Stimulated activated CD8-positive, alpha-beta memory T cell treated with anti-CD3 and anti-CD28 coated beads, Interleukin-15, amount 100 ng/mL, for 48 hours (primary cell): Measurements from ENCODE around the gene CR2.
"Not testable (repeated sequence)": the region's sequence is repeated elsewhere in the genome, so short reads cannot be mapped to it uniquely, and the experiment has no call there.

Experiments
- DNase-seq, 2 donors: peaks; one replicate each; pipeline ENCODE4 v3.0.0-alpha.2; 2020; ENCODE audit warnings: low read depth in 2 of 2

Gene CR2

GRCh38 chr1:207504438-207504837 lies 50.3 kb downstream of the CR2 start:
- DNase-seq = no peak

GRCh38 chr1:207510444-207510843 lies 56.3 kb downstream of the CR2 start:
- DNase-seq = no peak

GRCh38 chr1:207514890-207515289 lies 60.8 kb downstream of the CR2 start:
- DNase-seq = no peak

- no peak for DNase-seq
These were observed 62.6 kb downstream of the CR2 start for GRCh38 chr1:207516729-207517128.

DNA sequence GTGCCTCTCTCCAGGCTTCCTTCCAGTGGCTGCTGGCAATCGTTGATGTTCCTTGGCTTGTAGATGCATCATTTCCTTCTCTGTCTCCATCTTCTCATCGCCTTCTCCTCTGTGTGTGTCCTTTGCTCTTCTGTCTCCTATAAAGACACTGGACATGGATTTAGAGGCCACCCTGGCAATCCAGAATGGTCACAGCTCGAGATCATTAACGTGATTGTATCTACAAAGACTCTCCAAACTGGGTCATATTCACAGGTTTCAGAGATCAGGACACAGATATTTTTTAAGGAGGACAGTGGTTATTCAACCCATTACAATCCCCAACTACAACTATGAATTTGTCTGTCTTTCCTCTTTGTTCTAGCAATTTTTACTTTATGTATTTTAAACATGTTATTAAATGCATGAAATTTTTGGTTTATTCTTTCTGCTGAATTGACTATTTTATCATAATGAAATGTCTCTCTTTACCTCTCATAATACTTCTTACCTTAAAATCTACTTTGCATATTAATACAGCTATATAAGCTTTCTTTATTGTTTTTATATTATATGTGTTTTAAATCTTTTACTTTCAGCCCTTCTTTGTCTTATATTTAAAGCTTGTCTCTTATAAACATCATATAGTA lies 64.6 kb downstream of the CR2 start:
- no peak for DNase-seq

- DNase-seq = no peak
These were observed 65.6 kb downstream of the CR2 start for GRCh38 chr1:207519505-207520399.

- DNase-seq = not testable (repeated sequence)
These were observed 66.5 kb downstream of the CR2 start for GRCh38 chr1:207520400-207521345.

DNA sequence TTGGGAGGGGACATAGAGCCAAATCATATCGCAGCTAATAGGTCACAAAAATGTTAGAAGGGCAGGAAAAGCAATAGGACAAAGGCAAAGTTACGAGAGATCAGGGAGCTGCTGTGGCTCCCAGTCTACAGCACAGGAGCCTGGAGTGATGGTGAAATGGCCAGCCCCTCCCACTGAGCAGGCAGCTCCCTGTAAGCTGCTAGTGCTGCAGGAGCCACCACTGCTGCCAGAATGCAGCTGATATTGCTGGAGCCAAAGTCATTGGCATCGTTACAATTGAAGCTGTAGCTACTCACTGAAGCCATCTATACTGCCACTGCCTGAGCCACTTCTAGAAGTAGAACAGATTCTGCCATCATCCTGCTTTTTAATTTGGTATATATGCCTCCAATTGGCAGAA lies 71.1 kb downstream of the CR2 start:
- DNase-seq = not testable (repeated sequence)

GRCh38 chr1:207528401-207528800 lies 74.3 kb downstream of the CR2 start:
- not testable (repeated sequence) for DNase-seq

DNA sequence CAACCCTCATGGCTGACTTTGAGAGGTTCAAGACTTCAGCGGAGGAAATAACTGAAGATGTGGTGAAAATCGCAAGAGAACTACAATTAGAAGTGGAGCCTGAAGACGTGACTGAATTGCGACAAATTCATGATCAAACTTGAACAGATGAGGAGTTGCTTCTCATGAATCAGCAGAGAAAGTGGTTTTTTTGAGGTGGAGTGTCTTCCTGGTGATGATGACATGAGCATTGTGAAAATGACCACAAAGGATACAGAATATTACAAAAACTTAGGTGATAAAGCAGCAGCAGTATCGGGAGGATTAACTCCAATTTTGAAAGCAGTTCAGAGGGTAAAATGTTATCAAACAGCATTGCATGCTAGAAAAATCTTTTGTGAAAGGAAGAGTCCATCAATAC lies 82.1 kb downstream of the CR2 start:
- not testable (repeated sequence) for DNase-seq
